H1 (cell line): Measurements from ENCODE around the gene SHC1. TPM values are rescaled to one million over a fixed set of nuclear protein-coding genes. Genes with fewer than 3 reads are reported as not detected.

Experiments
- ATF2 ChIP-seq: IDR thresholded peaks from 2 replicates; pipeline ENCODE4 v1.6.1; 2012; ENCODE audit warnings: low read length, inconsistent platforms
- BRCA1 ChIP-seq: IDR thresholded peaks from 2 replicates; pipeline ENCODE4 v1.6.1; 2012; ENCODE audit warnings: low read depth, low read length, improper control_type of control experiment
- CBX5 ChIP-seq: fragments of 300-800, 300-1000 bp; sonication (generic); IDR thresholded peaks from 2 replicates; pipeline ENCODE4 v1.7.1; 2016; ENCODE audit warnings: antibody characterized with exemption, low read length, low read depth
- CREB1 ChIP-seq: IDR thresholded peaks from 2 replicates; pipeline ENCODE4 v1.6.1; 2012; ENCODE audit warnings: inconsistent platforms
- CTCF ChIP-seq, 3 experiments: IDR thresholded peaks; 1 replicate in 2 of 3; 2 replicates in 1 of 3; pipeline versions ENCODE4 v1.5.1 to v1.6.1; 2011; ENCODE audit warnings: low read length in 3 of 3, mild to moderate bottlenecking in 3 of 3, inconsistent platforms in 2 of 3, low read depth in 1 of 3, moderate library complexity in 1 of 3; ENCODE audit not compliant: insufficient read depth in 1 of 3; ENCODE audit errors: control extremely low read depth in 1 of 3
- HDAC2 ChIP-seq, 2 experiments: fragments of 300-600 bp in 1 of 2; sonication (generic) in 1 of 2; IDR thresholded peaks; 2 replicates each; pipeline ENCODE4 v1.6.1; 2011 to 2012; ENCODE audit warnings: low read depth in 2 of 2, low read length in 2 of 2, mild to moderate bottlenecking in 2 of 2, moderate library complexity in 2 of 2, borderline replicate concordance in 1 of 2, inconsistent platforms in 1 of 2
- JUN ChIP-seq: IDR thresholded peaks from 2 replicates; pipeline ENCODE4 v1.6.1; 2011; ENCODE audit warnings: low read depth, mild to moderate bottlenecking, improper control_type of control experiment, low read length
- JUND ChIP-seq: IDR thresholded peaks from 2 replicates; pipeline ENCODE4 v1.6.1; 2011; ENCODE audit warnings: mild to moderate bottlenecking, improper control_type of control experiment, low read length
- KDM4A ChIP-seq: IDR thresholded peaks from one replicate; pipeline ENCODE4 v1.7.1; 2012; ENCODE audit warnings: low read depth, mild to moderate bottlenecking, moderate library complexity, low read length, inconsistent platforms; ENCODE audit not compliant: severe bottlenecking
- MAX ChIP-seq: IDR thresholded peaks from 2 replicates; pipeline ENCODE4 v1.6.1; 2012; ENCODE audit warnings: inconsistent platforms
- PHF8 ChIP-seq: fragments of 200-600 bp; sonication (generic); conservative IDR thresholded peaks from 2 replicates; pipeline ENCODE4 v1.7.1; 2012; ENCODE audit warnings: low read depth, mild to moderate bottlenecking, inconsistent platforms, low read length, moderate library complexity
- POLR2A ChIP-seq, 2 experiments: IDR thresholded peaks; 1 replicate in 1 of 2; 2 replicates in 1 of 2; pipeline ENCODE4 v1.6.1; 2011; ENCODE audit warnings: low read depth in 2 of 2, low read length in 2 of 2, mild to moderate bottlenecking in 2 of 2; ENCODE audit errors: control extremely low read depth in 1 of 2
- RXRA ChIP-seq: IDR thresholded peaks from 2 replicates; pipeline ENCODE4 v1.6.1; 2011; ENCODE audit warnings: low read depth, mild to moderate bottlenecking, low read length, moderate library complexity; ENCODE audit not compliant: insufficient read depth
- SAP30 ChIP-seq: fragments of 300-600 bp; sonication (generic); IDR thresholded peaks from 2 replicates; pipeline ENCODE4 v1.7.1; 2012; ENCODE audit warnings: low read length, moderate library complexity, mild to moderate bottlenecking, inconsistent platforms; ENCODE audit not compliant: insufficient read depth, insufficient replicate concordance
- SIRT6 ChIP-seq: IDR thresholded peaks from one replicate; pipeline ENCODE4 v1.7.1; 2012; ENCODE audit warnings: low read length, inconsistent platforms
- SP2 ChIP-seq: IDR thresholded peaks from 2 replicates; pipeline ENCODE4 v1.6.1; 2012; ENCODE audit warnings: mild to moderate bottlenecking, low read length, inconsistent platforms
- TCF12 ChIP-seq: IDR thresholded peaks from 2 replicates; pipeline ENCODE4 v1.6.1; 2011; ENCODE audit warnings: low read depth, mild to moderate bottlenecking, low read length
- polyA plus RNA-seq, 7 experiments: library from polyadenylated mRNA; depleted of rRNA in 3 of 7; stranded (reverse) in 5 of 7; unstranded in 2 of 7; fragments of >200 nt in 5 of 7; fragments of 200-250 nt in 2 of 7; gene quantifications; 1 replicate in 5 of 7; 2 replicates in 1 of 7; 4 replicates in 1 of 7; pipeline versions ENCODE4 v1.2.1 to v1.2.3, GENCODE V29; 2011 to 2013; ENCODE audit warnings: missing spikeins in 2 of 7, mixed read lengths in 2 of 7
- total RNA-seq: library from RNA; stranded (reverse); fragmentation: NEBNext Ultra II Directional; extraction: Animal tissue kit (Norgen Biotek cat#: 25700); gene quantifications from 2 replicates; pipeline ENCODE4 v1.2.1, GENCODE V29; 2021
- TF ChIP-seq, protein P1 (sequence below): IDR thresholded peaks from 2 replicates; pipeline ENCODE4 v1.6.1; 2012; ENCODE audit warnings: inconsistent platforms

SHC1 gene
- total and polyA plus RNA-seq, 2 of the 8 experiments (the other 6 are each of a cell fraction or from before 2014, with no cell fraction given) = 177 to 212 TPM

GRCh38 chr1:154972517-154973343, 2.2 kb upstream of the SHC1 start (continued):
- no peak for TF ChIP-seq SP2
- peak; percentile 0 for TF ChIP-seq KDM4A
- TF ChIP-seq CBX5 = no peak
- no peak for TF ChIP-seq RXRA
- TF ChIP-seq CREB1 = no peak
- no peak for TF ChIP-seq SIRT6
- TF ChIP-seq CTCF (IDR thresholded peaks at IDR 0.05; ENCODE audit: control extremely low read depth in 1 of 3, insufficient read depth in 1 of 3, low read depth in 1 of 3, low read length in 3 of 3) = no peak
- TF ChIP-seq JUND = no peak
- 0 out of 2 replicates have a peak, but pooled peaks have one; percentile 50 for TF ChIP-seq ATF2
- TF ChIP-seq MAX = peak; percentile 30; the same call in 1 of the 2 replicates
- no peak for TF ChIP-seq JUN
- TF ChIP-seq POLR2A (IDR thresholded peaks at IDR 0.05; ENCODE audit: control extremely low read depth in 1 of 2, low read depth in 2 of 2, low read length in 2 of 2) = no peak; a peak in 1 of 3 replicates
- no peak for TF ChIP-seq TCF12
- TF ChIP-seq SAP30 = peak; percentile 38
- no peak for TF ChIP-seq BRCA1
- 0 out of 4 replicates have a peak, but pooled peaks of 1 of the 2 experiments have one; percentile 8 for TF ChIP-seq HDAC2 (IDR thresholded peaks at IDR 0.05; ENCODE audit: borderline replicate concordance in 1 of 2, low read depth in 2 of 2, low read length in 2 of 2)
- TF ChIP-seq PHF8 = no peak
- TF ChIP-seq, protein P1, sequence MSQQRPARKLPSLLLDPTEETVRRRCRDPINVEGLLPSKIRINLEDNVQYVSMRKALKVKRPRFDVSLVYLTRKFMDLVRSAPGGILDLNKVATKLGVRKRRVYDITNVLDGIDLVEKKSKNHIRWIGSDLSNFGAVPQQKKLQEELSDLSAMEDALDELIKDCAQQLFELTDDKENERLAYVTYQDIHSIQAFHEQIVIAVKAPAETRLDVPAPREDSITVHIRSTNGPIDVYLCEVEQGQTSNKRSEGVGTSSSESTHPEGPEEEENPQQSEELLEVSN = peak; percentile 61; the same call in 1 of the 2 replicates
